T-helper 1 cell (primary cell): ENCODE data around the gene PACS2.
"Not testable (repeated sequence)": the region's sequence is repeated elsewhere in the genome, so short reads cannot be mapped to it uniquely, and the experiment has no call there.

ENCODE experiments used
- DNase-seq, 5 donors: peaks; one replicate each; pipeline ENCODE4 v3.0.0-alpha.2; 2012 to 2020

The PACS2 gene

DNA sequence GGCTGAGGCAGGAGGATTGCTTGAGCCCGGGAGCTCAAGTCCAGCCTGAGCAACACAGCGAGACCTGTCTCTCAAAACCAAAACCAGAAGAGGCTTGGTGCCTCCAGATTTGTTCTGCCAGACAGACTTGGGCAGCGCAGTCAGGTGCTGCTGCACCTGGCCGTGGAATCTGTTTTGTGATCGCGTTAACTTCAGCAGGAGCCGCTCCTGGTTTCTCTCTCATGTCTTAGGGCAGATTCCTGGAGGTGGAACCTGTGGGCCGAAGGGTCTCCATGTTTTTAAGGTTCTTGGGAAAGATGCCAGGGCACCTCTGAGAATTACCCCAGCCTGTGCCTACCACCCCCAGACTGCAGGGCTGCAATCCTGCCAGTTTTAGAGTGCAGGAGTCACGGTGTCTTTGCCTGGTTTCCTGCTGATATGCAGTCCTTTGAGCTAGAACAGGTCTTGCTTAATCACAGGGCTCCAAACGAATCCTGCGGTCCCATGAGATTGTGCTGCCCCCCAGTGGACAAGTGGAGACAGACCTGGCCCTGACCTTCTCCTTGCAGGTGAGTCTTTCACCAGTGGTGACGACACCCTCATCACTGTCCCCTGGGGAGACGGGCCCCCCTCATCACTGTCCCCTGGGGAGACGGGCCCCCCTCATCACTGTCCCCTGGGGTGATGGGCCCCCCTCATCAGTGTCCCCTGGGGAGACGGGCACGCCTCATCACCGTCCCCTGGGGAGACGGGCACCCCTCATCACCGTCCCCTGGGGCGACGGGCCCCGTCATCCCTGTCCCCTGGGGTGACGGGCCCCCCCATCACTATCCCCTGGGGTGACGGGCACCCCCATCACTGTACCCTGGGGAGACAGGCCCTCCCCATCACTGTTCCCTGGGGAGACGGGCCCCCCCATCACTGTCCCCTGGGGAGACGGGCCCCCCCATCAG lies 37.6 kb downstream of the PACS2 start:
- DNase-seq, result peak; percentile 65 to 85 (median 81)

DNA sequence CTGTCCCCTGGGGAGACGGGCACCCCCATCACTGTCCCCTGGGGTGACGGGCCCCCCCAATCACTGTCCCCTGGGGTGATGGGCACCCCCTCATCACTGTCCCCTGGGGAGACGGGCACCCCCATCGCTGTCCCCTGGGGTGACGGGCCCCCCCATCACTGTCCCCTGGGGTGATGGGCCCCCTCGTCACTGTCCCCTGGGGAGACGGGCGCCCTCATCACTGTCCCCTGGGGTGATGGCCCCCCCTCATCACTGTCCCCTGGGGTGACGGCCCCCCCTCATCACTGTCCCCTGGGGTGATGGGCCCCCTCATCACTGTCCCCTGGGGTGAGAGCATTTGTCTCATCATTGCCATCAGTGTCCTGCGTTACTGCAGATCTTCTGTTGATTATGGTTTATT lies 38.6 kb downstream of the PACS2 start:
- DNase-seq, result no peak

DNA sequence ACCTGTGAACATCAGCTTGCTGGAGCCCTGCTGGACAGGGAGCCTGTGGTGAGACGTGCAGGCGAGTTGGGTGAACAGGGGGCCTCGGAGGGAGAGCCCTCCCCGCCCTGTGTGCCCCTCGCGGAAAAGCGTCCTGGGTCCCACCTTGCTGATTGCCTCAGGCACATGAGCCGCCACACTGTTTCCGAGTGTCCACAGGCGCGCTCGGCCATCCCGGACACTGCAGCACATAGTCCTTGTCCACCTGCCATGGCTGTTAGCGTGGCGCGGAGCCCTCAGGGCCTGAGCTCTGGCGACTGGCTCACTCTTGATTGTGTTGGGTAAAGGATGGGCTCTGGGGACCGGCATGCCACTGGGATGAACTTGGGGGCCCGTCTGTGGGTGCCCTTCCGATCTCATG lies 40.0 kb downstream of the PACS2 start:
- DNase-seq, result no peak

DNA sequence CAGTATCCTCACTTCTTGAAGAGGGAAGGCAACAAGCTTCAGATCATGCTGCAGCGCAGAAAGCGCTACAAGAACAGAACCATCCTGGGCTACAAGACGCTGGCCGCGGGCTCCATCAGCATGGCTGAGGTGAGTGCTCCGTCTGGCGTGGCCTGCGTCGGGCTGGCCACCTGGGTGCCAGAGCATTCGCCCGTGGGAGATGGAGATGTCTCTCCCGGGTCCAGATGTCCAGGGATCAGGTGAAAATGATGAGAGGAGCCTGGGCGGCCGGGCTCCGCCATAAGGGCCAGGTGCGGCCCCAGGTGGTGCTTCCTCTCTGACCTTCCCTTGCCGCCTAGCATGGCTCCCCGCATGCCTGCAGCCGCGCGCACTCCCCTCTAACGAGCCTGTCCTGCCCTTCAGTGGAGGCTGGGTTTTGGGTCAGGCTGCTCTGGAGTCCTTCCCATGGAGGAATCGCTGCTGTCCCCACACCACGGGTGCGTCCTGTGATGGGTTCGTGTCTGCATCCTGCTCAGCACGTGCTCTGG lies 40.6 kb downstream of the PACS2 start:
- DNase-seq, result no peak

DNA sequence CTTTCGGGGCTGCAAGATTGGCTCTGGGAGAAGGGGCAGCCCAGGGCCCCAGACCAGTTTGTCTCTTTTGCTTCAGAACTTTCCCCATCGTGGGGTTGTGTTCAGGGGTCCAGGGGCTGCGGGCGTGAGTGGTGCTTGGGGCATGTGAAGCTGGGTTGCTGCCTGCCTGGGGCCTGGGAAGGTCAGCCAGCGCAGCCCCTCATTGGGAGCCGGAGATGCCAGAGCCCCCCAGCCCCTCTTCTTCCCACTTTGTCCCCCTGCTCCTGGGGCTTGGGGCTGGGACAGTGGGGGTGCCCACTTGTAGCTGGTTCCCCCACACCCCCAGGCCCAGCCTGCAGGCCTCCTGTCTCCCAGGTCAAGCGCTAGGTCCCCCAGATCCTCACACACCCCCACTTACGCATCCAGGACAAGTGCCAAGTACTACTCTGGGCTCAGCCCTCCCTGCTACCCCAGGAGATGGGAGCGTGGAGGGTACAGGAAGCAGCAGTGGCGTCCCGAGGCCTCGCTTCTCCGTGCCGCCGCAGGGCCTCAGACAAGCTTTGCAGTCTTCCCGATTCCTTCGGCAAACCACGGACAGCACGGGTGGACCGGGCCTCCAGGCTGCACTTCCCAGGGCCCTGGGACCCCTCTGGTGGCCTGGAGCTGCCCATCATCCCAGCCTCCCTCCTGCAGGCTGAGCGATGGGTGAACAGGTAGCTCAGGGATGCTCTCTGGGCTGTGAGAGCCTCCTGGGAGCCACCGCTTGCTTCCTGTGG lies 41.5 kb downstream of the PACS2 start:
- DNase-seq, result no peak

DNA sequence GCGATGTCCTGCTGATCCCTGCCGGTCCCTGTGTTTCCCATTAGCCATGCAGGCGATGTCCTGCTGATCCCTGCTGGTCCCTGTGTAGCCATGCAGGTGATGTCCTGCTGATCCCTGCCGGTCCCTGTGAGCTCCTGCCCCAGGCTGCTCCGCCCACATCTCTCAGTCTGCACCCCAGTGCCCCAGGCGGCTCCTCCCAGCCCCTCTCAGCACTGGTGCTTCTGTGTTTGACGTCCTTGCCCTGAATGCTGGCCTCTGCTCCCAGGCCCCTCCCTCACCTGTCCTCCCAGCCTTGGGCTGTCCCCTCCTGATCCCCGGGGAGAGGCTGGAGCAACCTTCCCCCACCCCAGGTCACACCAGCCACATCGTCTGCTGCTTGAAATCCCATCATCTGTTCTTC lies 42.4 kb downstream of the PACS2 start:
- no peak for DNase-seq

DNA sequence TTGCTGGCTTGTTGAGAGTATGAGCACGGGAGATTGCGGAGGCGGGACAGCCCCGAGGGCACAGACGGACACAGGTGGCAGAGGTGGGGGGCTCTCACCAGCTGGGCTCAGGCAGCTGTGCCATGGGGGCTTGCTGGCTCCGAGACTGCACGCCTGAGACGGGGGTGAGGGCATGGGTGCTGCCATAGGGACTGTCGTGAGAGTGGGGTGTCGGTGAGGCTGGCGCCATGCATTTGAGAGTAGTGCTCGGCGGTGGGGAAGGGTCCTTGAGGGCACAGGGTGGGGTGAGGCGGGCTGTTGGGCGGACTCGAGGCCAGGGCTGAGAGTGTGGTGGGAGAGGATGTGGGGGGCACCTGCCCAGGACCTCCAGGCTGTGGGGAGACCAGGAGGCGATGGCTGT lies 43.1 kb downstream of the PACS2 start:
- DNase-seq, result no peak

DNA sequence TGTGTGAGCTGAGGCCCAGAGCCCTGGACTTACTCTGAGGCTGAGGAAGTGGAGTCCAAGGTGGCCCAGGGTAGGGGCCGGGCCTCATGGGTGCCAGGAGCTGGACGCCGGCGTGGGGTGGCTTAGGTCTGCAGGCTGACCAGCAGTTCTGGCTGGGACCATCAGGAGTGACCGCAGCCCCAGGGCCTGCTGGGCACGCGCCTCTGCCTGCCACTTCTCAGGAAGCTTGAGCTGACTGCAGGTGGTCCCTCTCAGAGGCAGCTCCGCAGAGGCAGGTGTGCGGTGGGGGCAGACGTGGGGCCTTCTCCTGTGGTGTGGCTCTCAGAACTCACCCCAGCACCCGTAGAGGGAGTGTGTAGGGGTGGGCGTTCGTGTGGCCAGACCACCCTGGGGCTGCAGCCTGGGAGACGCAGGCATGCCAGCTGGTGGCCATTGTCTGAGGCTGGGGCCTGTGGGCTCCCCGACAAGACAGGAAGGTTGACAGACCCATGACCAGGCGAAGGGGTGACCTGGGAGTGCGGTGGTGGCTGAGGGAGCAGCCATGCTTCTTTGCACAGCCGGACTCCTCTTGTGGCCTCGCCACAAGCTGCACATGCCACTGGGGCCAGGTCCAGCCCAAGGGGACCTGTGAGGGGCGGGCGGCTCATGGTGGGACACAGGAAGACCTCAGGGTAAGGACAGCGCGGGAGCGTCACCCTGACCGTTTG lies 43.7 kb downstream of the PACS2 start:
- DNase-seq, result no peak

DNA sequence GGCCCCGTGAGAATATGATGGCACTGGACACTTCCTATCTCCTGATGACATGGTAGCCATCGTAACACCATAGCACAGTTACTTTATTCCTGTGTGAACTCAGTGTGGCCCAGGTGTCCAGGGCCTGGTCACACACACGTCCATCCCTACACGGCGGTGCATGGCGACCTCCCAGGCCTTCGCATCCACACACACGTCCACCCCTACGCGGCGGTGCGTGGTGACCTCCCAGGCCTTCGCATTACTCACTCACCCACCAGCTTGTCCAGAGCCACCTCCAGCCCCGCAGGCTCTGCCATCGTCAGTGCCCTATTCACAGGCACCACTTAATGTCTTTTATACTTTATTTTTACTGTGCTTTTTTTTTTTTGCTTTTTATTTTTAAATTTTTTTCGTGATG lies 44.4 kb downstream of the PACS2 start:
- DNase-seq, result no peak

DNA sequence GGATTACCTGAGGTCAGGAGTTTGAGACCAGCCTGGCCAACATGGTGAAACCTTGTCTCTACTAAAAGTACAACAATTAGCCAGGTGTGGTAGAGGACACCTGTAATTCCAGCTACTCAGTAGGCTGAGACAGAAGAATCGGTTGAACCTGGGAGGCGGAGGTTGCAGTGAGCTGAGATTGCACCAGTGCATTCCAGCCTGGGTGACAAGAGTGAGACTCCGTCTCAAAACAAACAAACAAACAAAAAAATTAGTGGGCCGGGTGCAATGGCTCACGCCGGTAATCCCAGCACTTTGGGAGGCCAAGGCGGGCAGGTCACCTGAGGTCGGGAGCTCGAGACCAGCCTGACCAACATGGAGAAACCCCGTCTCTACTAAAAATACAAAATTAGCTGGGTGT lies 46.9 kb downstream of the PACS2 start:
- not testable (repeated sequence) for DNase-seq

DNA sequence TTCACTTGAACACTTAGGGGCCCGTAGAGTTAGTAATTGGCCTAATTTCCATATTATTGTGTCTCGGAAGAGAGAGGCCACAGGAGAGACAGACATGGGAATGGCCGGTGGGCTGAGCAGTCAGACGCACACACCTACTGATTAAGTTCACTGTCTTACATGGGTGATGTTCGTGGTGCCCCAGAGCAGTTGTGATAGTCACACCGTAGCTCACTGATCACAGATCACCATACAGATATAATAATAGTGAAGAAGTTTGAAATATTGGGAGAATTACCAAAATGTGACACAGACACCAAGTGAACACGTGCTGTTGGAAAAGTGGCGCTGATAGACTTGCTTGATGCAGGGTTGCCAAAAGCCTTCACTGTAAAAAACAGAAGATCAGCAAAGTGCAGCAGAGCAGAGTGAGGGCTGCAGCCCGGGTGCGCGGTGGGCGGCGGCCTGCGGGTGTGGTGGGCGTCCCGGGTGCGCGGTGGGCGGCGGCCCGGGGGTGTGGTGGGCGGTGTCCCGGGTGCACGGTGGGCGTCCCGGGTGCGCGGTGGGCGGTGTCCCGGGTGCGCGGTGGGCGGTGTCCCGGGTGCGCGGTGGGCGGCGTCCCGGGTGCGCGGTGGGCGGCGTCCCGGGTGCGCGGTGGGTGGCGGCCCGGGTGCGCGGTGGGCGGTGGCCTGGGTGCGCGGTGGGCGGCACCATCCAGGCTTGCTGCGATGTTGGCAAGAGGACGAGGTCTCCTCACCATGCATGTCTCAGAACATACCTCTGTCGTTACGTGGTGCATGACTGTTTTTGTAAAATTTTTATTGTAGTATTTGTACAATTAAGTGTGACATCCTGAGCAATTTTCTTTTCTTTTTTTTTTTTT lies 49.5 kb downstream of the PACS2 start:
- peak in 1 of 5 donors; percentile 27 for DNase-seq

DNA sequence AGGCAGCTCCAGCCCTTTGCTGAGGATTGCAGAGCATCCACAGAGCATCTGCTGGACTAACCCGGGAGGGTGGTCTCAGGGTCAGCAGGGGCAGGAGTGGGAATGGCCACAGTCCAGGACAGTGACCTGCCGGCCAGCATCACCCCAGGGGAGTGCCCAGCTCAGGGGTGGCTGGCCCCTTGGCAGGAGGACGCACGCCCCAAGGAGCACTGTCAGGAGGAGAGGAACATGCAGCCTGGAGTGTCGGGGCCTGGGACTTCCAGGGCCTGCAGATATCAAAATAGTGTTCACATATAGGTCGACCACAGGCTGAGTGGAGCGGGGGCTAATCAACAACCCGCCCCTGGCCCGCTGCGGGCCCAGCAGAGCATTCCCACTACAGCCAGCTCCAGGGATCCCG lies 50.6 kb downstream of the PACS2 start:
- DNase-seq, result no peak

DNA sequence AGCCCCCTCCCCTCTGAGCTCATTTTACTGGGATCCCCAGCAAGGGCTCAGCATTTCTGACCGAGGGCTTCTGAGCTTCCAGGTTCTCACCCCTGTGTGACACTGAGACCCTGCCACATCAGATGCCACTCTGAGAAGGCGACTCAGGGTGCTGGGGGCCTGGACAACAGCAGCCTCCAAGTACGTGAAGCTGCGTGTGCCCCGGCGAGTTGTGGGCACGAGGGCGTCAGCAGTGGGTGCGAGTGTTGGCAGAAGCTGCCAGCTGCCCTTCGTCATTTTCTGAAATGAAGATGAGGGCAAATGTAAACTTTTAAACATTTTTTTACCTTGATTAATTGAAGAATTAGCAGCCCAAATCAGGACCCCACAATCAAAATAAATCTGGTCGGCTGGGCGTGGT lies 51.1 kb downstream of the PACS2 start:
- no peak for DNase-seq

DNA sequence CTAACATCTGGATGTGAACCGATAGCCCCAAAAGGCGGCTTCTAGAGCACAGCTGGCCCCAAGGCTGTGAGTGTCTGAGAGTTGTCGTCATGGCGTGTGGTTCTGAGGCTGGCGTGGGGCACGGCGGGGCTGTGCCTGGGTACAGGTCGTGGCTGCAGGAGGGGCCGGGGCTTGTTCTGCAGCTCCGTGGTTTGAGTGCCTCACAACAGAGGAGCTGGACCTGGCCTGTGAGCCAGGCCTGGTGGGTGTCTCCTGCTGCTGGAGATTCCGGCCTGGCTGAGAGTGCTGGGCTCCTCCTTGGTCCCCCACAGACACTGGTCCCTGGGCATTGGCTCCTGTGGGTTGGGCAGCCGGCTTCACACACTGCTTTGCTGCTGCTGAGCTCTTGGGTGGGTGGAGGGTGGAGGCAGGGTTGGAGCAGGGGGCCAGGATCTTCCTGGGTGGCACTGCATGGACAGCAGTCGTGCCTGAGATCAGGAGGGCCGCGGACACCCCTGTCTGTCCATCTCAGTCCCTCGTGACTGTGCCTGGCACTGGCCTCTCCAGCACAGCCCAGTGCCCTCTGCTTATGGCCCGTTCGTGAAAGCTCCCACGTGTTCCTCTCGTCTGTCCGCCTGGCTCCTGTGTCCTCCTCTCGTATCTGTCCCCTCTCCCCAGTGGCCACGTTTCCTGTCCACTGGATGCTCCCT lies 52.0 kb downstream of the PACS2 start:
- no peak for DNase-seq

DNA sequence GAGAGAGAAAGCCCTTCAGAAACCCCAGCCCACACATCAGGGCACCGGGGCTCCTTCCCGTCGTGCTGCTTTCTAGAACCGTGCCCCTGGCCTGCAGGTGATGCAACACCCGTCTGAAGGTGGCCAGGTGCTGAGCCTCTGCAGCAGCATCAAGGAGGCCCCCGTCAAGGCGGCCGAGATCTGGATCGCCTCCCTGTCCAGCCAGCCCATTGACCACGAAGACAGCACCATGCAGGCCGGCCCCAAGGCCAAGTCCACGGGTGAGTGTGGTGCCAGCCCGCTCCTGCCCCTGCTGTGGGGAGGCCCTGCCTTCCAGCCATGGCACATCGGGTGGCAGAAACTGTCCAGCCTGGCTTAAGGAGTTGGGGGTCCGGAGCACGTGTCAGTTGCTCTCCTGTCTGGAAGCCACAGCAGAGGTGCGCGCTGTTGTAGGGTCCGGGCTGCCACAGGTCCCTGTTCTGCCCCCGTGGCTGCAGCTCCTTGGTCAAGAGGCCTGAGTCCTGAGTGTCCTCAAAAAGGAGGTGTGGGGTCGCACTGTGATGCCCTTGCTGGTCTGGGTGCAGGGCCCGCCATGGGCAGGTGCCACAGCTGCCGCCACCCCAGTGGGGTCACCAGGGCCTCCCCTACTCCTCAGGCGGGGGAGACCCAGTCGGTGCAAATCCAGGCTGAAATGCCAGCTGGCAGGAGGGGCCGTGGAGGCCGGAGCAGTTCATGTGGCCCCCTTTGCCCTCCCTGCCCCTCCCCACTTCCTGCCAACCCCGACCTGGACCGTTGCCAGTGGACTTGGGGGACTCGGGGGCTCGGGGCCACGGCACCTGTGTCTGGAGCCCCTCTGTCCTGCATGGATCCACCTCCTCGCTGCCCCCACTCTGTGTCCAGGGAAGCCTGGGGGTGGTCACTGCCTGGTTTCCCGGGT lies 52.8 kb downstream of the PACS2 start:
- no peak for DNase-seq

DNA sequence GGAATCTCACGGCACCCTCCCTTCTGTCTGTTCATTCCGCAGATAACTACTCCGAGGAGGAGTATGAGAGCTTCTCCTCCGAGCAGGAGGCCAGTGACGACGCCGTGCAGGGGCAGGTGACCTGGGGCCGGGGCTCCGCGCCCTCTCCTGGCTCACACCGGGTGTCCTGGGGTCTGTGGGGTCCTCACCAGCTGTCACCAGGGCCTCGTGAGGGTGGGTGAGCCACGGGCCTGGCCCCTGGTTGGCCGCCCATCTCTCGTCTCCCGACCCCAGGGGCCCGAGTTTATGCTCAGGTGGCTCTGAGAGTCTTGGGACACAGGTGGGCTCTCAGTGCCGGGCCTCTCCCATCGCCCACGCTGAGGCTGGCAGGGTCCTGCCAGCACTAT lies 53.5 kb downstream of the PACS2 start:
- peak in 1 of 5 donors; percentile 5 for DNase-seq

DNA sequence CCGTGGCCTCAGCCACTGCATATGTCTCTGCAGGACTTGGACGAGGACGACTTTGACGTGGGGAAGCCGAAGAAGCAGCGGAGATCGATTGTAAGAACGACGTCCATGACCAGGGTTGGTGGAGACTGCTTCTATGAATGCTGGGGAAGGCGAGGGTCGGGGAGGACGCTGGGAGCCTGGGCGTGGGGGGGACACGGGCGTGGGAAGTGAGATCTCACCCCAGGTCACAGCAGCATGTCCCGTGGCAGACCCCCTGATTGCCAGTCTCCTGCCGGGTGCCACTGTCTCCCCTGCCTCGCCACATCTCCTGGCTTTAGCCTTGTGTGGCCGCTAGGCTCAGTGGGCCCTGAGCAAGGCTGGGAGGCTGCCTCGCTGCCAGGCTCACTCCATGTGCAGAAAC lies 53.9 kb downstream of the PACS2 start:
- DNase-seq, result no peak

DNA sequence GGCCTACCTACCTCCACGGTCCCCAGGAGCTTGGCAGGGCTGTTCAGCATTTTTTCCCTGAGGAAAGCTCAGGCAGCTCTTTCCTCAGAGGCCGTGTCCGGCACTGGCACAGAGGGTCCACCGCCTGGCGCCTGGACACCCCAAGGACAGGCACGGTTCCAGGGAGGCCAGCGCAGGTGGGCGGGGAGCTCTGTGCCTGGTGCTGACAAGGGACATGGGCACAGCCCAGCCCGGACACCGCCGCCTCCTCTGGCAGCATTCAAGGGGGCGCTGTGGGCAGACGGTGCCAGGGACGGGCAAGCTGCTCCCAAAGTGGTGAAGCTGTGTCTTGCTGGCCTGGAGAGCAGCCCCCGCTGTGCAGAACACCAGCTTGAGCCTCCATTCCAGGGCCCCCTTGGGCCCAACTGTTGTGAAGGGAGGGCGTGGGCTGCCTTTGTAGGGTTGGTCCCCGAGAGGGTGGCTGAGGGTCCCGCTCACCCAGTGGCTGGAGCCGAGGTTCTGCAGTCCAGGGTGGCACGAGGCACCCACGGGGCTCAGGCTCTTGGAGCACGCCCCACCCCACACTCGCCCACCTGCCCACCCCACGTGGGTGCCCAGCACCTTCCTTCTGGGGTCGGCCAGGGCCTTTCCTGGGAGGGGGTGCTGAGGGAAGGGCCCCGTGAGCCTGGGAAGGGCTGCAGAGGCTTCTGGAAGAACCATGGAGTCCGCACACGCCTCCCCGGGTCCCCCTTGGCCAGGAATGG lies 54.5 kb downstream of the PACS2 start:
- DNase-seq, result peak in 1 of 5 donors; percentile 8

DNA sequence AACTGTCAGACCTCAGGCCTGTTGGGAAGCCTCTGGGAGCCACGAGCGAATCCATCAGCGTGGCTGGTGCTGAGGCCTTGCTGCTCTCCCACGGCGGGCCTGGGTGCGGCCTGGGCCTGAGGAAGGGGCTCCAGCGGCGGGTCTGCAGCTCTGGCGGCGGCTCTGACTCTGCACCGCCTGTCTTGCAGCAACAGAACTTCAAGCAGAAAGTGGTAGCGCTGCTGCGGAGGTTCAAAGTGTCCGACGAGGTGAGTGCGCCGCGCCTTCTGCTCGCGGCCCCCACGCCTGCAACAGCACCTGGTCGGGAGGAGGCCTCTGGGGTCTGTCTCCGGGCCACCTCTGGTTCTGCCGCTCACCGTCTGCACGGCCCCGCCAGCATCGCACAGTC lies 55.1 kb downstream of the PACS2 start:
- DNase-seq, result no peak

DNA sequence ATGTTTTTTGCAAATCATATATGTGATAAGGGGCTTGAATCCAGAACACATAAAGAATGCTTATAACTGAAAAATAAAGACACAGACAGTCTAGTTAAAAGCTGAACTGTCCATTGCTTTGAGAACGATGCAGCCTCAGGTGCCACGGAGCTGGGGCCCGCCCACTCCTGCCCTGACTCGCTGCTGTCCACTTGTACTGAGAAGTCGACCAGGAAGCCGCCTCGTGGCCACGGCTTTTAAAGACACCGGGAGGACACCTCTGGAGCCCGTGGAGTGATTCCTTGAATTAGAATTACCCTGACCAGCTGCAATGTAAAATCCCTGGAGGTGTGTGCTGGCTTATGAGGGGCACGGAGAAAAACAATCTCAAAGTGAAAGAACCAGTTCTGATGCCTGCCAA lies 59.8 kb downstream of the PACS2 start:
- no peak for DNase-seq
